HG03103 (cell line): ENCODE data around the gene TAF11L2.
"Not testable (repeated sequence)": the region's sequence is repeated elsewhere in the genome, so short reads cannot be mapped to it uniquely, and the experiment has no call there.

Experiments
- ATAC-seq: cut with Tn5 transposase; IDR thresholded peaks from one replicate; pipeline ENCODE4 v1.9.1; 2021; ENCODE audit warnings: low read depth; ENCODE audit not compliant: unreplicated experiment

The TAF11L2 gene

GRCh38 chr5:17497931-17498330, at the start of gene TAF11L2:
TAF11L2 (plus strand) TSS chr5:17498231.
- ATAC-seq: not testable (repeated sequence)

GRCh38 chr5:17448877-17449276, 49.2 kb upstream of the TAF11L2 start:
- ATAC-seq: no peak

- no peak for ATAC-seq
Observed at GRCh38 chr5:17452936-17453335, 45.1 kb upstream of the TAF11L2 start.

GRCh38 chr5:17455942-17456341, 42.1 kb upstream of the TAF11L2 start:
- ATAC-seq: no peak

- no peak for ATAC-seq
Observed at GRCh38 chr5:17461793-17462192, 36.2 kb upstream of the TAF11L2 start.

- no peak for ATAC-seq
Observed at GRCh38 chr5:17463653-17464052, 34.4 kb upstream of the TAF11L2 start.

- no peak for ATAC-seq
Observed at GRCh38 chr5:17470064-17470463, 28.0 kb upstream of the TAF11L2 start.

- ATAC-seq: not testable (repeated sequence)
Observed at GRCh38 chr5:17475064-17475463, 23.0 kb upstream of the TAF11L2 start.

GRCh38 chr5:17477043-17477442, 21.0 kb upstream of the TAF11L2 start:
- ATAC-seq: no peak

GRCh38 chr5:17477573-17478265, 20.3 kb upstream of the TAF11L2 start:
- ATAC-seq: no peak

- ATAC-seq: no peak
Observed at GRCh38 chr5:17481378-17481777, 16.7 kb upstream of the TAF11L2 start.

- ATAC-seq: no peak
Observed at GRCh38 chr5:17482790-17483189, 15.2 kb upstream of the TAF11L2 start.

GRCh38 chr5:17486464-17487173, 11.4 kb upstream of the TAF11L2 start:
- not testable (repeated sequence) for ATAC-seq

GRCh38 chr5:17487174-17487512, 10.9 kb upstream of the TAF11L2 start:
- ATAC-seq: no peak

GRCh38 chr5:17491257-17491656, 6.8 kb upstream of the TAF11L2 start:
- not testable (repeated sequence) for ATAC-seq

- no peak for ATAC-seq
Observed at GRCh38 chr5:17492770-17493169, 5.3 kb upstream of the TAF11L2 start.

- ATAC-seq: no peak
Observed at GRCh38 chr5:17497446-17497845, 585 bp upstream of the TAF11L2 start.

GRCh38 chr5:17511775-17512325, 13.8 kb downstream of the TAF11L2 start:
- no peak for ATAC-seq

- not testable (repeated sequence) for ATAC-seq
Observed at GRCh38 chr5:17517526-17517925, 19.5 kb downstream of the TAF11L2 start.

- not testable (repeated sequence) for ATAC-seq
Observed at GRCh38 chr5:17518067-17518466, 20.0 kb downstream of the TAF11L2 start, which contains the start of gene TAF11L3. TAF11L3 (plus strand) TSS chr5:17518367.

GRCh38 chr5:17519508-17519907, 21.5 kb downstream of the TAF11L2 start:
- not testable (repeated sequence) for ATAC-seq

- not testable (repeated sequence) for ATAC-seq
Observed at GRCh38 chr5:17521501-17521900, 23.5 kb downstream of the TAF11L2 start, which contains the start of gene TAF11L4. TAF11L4 (plus strand) TSS chr5:17521801.
